HG02870 (cell line): ENCODE data around the gene ADAM12.

Source experiments
- ATAC-seq: cut with Tn5 transposase; IDR thresholded peaks from one replicate; pipeline ENCODE4 v1.9.1; 2021; ENCODE audit warnings: mild to moderate bottlenecking, moderate library complexity; ENCODE audit not compliant: unreplicated experiment

The ADAM12 gene

GRCh38 chr10:126239844-126240243 lies 148.4 kb downstream of the ADAM12 start:
- ATAC-seq, result no peak

- ATAC-seq, result no peak
Observed at GRCh38 chr10:126235979-126236851, 152.1 kb downstream of the ADAM12 start.

GRCh38 chr10:126235091-126235978 lies 152.9 kb downstream of the ADAM12 start:
- ATAC-seq, result no peak

- no peak for ATAC-seq
Observed at GRCh38 chr10:126234630-126235029, 153.6 kb downstream of the ADAM12 start.

- ATAC-seq, result no peak
Observed at GRCh38 chr10:126233182-126234148, 154.8 kb downstream of the ADAM12 start.

- ATAC-seq, result no peak
Observed at GRCh38 chr10:126230587-126230986, 157.7 kb downstream of the ADAM12 start.

- no peak for ATAC-seq
Observed at GRCh38 chr10:126229686-126230085, 158.6 kb downstream of the ADAM12 start.

GRCh38 chr10:126227762-126228134 lies 160.5 kb downstream of the ADAM12 start:
- ATAC-seq, result no peak

GRCh38 chr10:126226988-126227761 lies 161.1 kb downstream of the ADAM12 start:
- no peak for ATAC-seq

- ATAC-seq, result no peak
Observed at GRCh38 chr10:126226205-126226604, 162.1 kb downstream of the ADAM12 start.

GRCh38 chr10:126225672-126226008 lies 162.6 kb downstream of the ADAM12 start:
- ATAC-seq, result no peak

- no peak for ATAC-seq
Observed at GRCh38 chr10:126224967-126225671, 163.2 kb downstream of the ADAM12 start.

GRCh38 chr10:126223512-126224067 lies 164.7 kb downstream of the ADAM12 start:
- no peak for ATAC-seq

GRCh38 chr10:126222736-126223511 lies 165.4 kb downstream of the ADAM12 start:
- no peak for ATAC-seq

GRCh38 chr10:126221874-126222273 lies 166.4 kb downstream of the ADAM12 start:
- no peak for ATAC-seq

- ATAC-seq, result no peak
Observed at GRCh38 chr10:126218778-126219649, 169.3 kb downstream of the ADAM12 start.

- no peak for ATAC-seq
Observed at GRCh38 chr10:126218174-126218573, 170.1 kb downstream of the ADAM12 start.
